ENCODE results near the gene MYH1.

MYH1 gene

GRCh38 chr17:10477701-10478100 lies 40.6 kb downstream of the MYH1 start:
- DNase-seq, result no peak

GRCh38 chr17:10474536-10474935 lies 43.8 kb downstream of the MYH1 start:
- no peak for DNase-seq

- DNase-seq, result no peak
These were observed 46.5 kb downstream of the MYH1 start for GRCh38 chr17:10471858-10472257.

GRCh38 chr17:10469459-10469858 lies 48.9 kb downstream of the MYH1 start, which contains the start of gene MYH4:
TSS of gene MYH4 (minus strand) at chr17:10469559. CDS start at chr17:10466745, 2,814 bp downstream.
- DNase-seq, result no peak

GRCh38 chr17:10463402-10463801 lies 54.9 kb downstream of the MYH1 start:
- DNase-seq, result no peak

- DNase-seq, result no peak
These were observed 58.3 kb downstream of the MYH1 start for GRCh38 chr17:10460062-10460461.

GRCh38 chr17:10458701-10459100 lies 59.6 kb downstream of the MYH1 start:
- DNase-seq, result no peak

GRCh38 chr17:10457952-10458351 lies 60.4 kb downstream of the MYH1 start:
- DNase-seq, result no peak

GRCh38 chr17:10447026-10447931 lies 71.1 kb downstream of the MYH1 start:
- DNase-seq, result no peak
